ENCODE measurements around the gene ADRA2A.

The ADRA2A gene

DNA sequence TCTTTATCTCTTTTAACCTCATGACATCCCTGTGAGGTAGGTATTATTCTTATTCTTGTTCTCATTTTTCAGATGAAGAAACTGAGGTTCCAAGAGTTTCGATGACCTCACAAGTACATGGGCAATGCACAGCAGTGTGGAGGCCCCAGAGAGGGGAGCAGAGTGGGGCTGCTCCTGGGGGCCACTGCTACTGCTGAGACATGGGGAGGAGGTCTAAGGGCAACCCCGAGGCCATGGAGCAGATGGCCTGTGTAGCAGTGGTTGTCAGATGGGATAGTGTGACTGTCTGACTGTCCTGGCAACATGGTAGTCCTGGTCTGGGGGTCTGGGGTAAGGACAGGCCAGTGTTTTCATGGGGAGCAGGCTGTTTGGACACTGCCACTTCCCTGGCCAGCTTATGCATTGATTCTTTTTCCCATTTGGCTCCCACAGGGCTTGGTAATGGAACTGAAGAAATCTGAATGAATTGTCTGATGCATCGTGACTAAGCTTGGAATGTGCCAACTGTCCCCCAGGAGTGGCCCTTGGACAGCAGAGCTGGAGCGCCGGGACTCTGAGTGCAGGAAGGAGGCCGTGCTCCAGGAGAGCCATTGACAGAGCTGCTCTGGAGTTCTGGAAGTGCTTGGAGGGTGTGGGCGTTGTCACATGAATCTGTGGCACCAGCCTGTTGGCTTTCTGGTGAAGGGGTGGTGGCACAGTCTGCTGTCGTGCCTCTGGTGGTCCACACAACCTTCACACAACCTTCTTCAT, 40.9 kb downstream of the ADRA2A start:
- DNase-seq (ENCODE audit: low read depth, low spot score) = no peak
- Histone ChIP-seq H3K36me3 (ENCODE audit: insufficient read depth, low read length) (no peaks in the 10 kb centered on the region), H3K27ac (no peak overlapping the region), H3K9ac (ENCODE audit: insufficient read length) (no peak overlapping the region), H3K9me3 (ENCODE audit: low read depth, low read length) (no peaks in the 10 kb centered on the region), H3K4me3 (no peak overlapping the region)
- TF ChIP-seq FOXP2 (optimal IDR thresholded peaks at IDR 0.05; ENCODE audit: control extremely low read depth, extremely low read length, insufficient read depth) (no peak), POLR2AphosphoS5 (IDR thresholded peaks at IDR 0.05; ENCODE audit: borderline replicate concordance, low read depth, low read length) (no peak), EZH2 (IDR thresholded peaks at IDR 0.05) (no peak)

GRCh38 chr10:111118758-111119157, 41.9 kb downstream of the ADRA2A start:
- Histone ChIP-seq H3K9ac (ENCODE audit: insufficient read length) (no peak overlapping the region), H3K4me3 (no peak overlapping the region), H3K27ac (no peak overlapping the region), H3K9me3 (ENCODE audit: low read depth, low read length) (no peaks in the 10 kb centered on the region), H3K36me3 (ENCODE audit: insufficient read depth, low read length) (no peaks in the 10 kb centered on the region)
- DNase-seq (ENCODE audit: low read depth, low spot score) = no peak
- no peak for TF ChIP-seq POLR2AphosphoS5 (IDR thresholded peaks at IDR 0.05; ENCODE audit: borderline replicate concordance, low read depth, low read length)
- TF ChIP-seq EZH2 (IDR thresholded peaks at IDR 0.05) = no peak
- TF ChIP-seq FOXP2 (optimal IDR thresholded peaks at IDR 0.05; ENCODE audit: control extremely low read depth, extremely low read length, insufficient read depth) = no peak

DNA sequence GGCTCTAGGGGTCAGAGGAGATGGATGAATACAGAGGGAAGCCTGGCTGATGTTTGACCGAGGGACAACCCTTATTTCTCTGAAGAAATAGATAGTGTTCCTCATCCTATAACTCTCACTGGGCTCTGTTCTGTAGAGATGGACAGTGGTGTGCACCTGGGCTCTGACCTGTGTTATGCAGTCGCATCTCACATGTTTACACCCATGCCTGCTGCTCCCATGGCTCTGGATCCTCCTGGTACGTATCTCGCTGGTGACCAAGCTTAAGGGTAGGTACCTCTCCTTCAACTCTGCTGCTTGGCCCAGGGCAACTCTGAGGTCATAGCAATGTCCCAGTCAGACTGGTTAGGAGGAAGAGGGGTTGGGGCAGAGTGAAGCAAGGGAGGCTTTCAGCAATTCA, 42.8 kb downstream of the ADRA2A start:
- Histone ChIP-seq H3K9me3 (ENCODE audit: low read depth, low read length) (no peaks in the 10 kb centered on the region), H3K4me3 (no peak overlapping the region), H3K36me3 (ENCODE audit: insufficient read depth, low read length) (no peaks in the 10 kb centered on the region), H3K27ac (no peak overlapping the region), H3K9ac (ENCODE audit: insufficient read length) (no peak overlapping the region)
- no peak for DNase-seq (ENCODE audit: low read depth, low spot score)
- TF ChIP-seq FOXP2 (optimal IDR thresholded peaks at IDR 0.05; ENCODE audit: control extremely low read depth, extremely low read length, insufficient read depth) = no peak
- TF ChIP-seq EZH2 (IDR thresholded peaks at IDR 0.05) = no peak
- no peak for TF ChIP-seq POLR2AphosphoS5 (IDR thresholded peaks at IDR 0.05; ENCODE audit: borderline replicate concordance, low read depth, low read length)

DNA sequence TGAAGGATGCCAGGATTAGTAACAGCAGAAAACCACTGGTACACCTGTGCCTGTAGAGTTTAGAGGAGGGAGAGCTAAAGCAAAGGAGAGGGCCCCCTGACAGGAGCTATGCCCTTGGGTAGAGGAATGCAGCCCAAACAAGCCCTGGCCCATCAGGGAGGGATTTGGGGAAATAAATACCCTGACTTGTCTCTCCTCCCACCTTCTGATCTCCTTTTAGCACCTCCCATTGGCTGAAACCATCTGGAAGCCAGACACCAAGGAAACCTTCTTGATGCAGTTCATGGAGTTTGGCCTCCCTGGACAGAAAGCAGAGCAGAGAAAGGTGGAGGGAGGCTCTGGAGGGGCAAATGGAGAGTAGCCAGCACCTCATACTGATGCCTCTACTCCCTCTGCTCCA, 45.3 kb downstream of the ADRA2A start:
- H3K4me3 ChIP-seq = no peak overlapping the region
- no peak for TF ChIP-seq POLR2AphosphoS5 (IDR thresholded peaks at IDR 0.05; ENCODE audit: borderline replicate concordance, low read depth, low read length)
- TF ChIP-seq EZH2 (IDR thresholded peaks at IDR 0.05) = no peak
- TF ChIP-seq FOXP2 (optimal IDR thresholded peaks at IDR 0.05; ENCODE audit: control extremely low read depth, extremely low read length, insufficient read depth) = no peak
- no peak for DNase-seq (ENCODE audit: low read depth, low spot score)
- no peaks in the 10 kb centered on the region for H3K9me3 ChIP-seq (ENCODE audit: low read depth, low read length)
- no peaks in the 10 kb centered on the region for H3K36me3 ChIP-seq (ENCODE audit: insufficient read depth, low read length)
- no peak overlapping the region for H3K9ac ChIP-seq (ENCODE audit: insufficient read length)
- H3K27ac ChIP-seq = no peak overlapping the region

GRCh38 chr10:111123883-111124282, 47.1 kb downstream of the ADRA2A start:
- Histone ChIP-seq H3K36me3 (ENCODE audit: insufficient read depth, low read length) (no peaks in the 10 kb centered on the region), H3K4me3 (no peak overlapping the region), H3K27ac (no peak overlapping the region), H3K9ac (ENCODE audit: insufficient read length) (no peak overlapping the region), H3K9me3 (ENCODE audit: low read depth, low read length) (no peaks in the 10 kb centered on the region)
- DNase-seq (ENCODE audit: low read depth, low spot score) = no peak
- no peak for TF ChIP-seq EZH2 (IDR thresholded peaks at IDR 0.05)
- TF ChIP-seq POLR2AphosphoS5 (IDR thresholded peaks at IDR 0.05; ENCODE audit: borderline replicate concordance, low read depth, low read length) = no peak
- TF ChIP-seq FOXP2 (optimal IDR thresholded peaks at IDR 0.05; ENCODE audit: control extremely low read depth, extremely low read length, insufficient read depth) = no peak

DNA sequence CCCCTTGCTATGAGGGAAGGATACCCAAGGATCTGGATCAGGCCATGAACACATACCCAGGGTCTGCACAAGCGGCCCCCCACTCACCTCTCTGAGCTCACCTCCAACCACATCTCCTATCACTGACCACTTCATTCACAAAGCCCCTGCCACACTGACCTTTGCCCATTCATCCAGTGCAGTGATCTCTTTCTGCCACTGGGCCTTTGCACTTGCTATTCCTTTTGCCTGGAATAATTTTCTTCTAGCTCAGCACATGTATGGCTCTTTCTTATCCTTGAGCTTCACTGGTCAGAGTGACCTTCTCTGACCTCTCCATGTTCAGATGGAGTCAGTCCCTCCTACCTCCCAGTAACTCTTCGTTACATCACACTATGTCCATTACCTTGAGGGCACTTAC, 48.3 kb downstream of the ADRA2A start:
- H3K9me3 ChIP-seq (ENCODE audit: low read depth, low read length) = no peaks in the 10 kb centered on the region
- TF ChIP-seq EZH2 (IDR thresholded peaks at IDR 0.05) (no peak), POLR2AphosphoS5 (IDR thresholded peaks at IDR 0.05; ENCODE audit: borderline replicate concordance, low read depth, low read length) (no peak), FOXP2 (optimal IDR thresholded peaks at IDR 0.05; ENCODE audit: control extremely low read depth, extremely low read length, insufficient read depth) (no peak)
- H3K9ac ChIP-seq (ENCODE audit: insufficient read length) = no peak overlapping the region
- no peaks in the 10 kb centered on the region for H3K36me3 ChIP-seq (ENCODE audit: insufficient read depth, low read length)
- no peak overlapping the region for H3K27ac ChIP-seq
- no peak overlapping the region for H3K4me3 ChIP-seq
- DNase-seq (ENCODE audit: low read depth, low spot score) = no peak

GRCh38 chr10:111126077-111126476, 49.2 kb downstream of the ADRA2A start:
- DNase-seq (ENCODE audit: low read depth, low spot score) = no peak
- H3K4me3 ChIP-seq = no peak overlapping the region
- H3K9ac ChIP-seq (ENCODE audit: insufficient read length) = no peak overlapping the region
- H3K36me3 ChIP-seq (ENCODE audit: insufficient read depth, low read length) = no peaks in the 10 kb centered on the region
- no peak for TF ChIP-seq FOXP2 (optimal IDR thresholded peaks at IDR 0.05; ENCODE audit: control extremely low read depth, extremely low read length, insufficient read depth)
- no peak for TF ChIP-seq POLR2AphosphoS5 (IDR thresholded peaks at IDR 0.05; ENCODE audit: borderline replicate concordance, low read depth, low read length)
- TF ChIP-seq EZH2 (IDR thresholded peaks at IDR 0.05) = no peak
- no peak overlapping the region for H3K27ac ChIP-seq
- H3K9me3 ChIP-seq (ENCODE audit: low read depth, low read length) = no peaks in the 10 kb centered on the region

- Histone ChIP-seq H3K9me3 (ENCODE audit: low read depth, low read length) (no peaks in the 10 kb centered on the region), H3K9ac (ENCODE audit: insufficient read length) (no peak overlapping the region), H3K36me3 (ENCODE audit: insufficient read depth, low read length) (no peaks in the 10 kb centered on the region), H3K4me3 (no peak overlapping the region), H3K27ac (no peak overlapping the region)
- DNase-seq (ENCODE audit: low read depth, low spot score) = no peak
- TF ChIP-seq FOXP2 (optimal IDR thresholded peaks at IDR 0.05; ENCODE audit: control extremely low read depth, extremely low read length, insufficient read depth) (no peak), POLR2AphosphoS5 (IDR thresholded peaks at IDR 0.05; ENCODE audit: borderline replicate concordance, low read depth, low read length) (no peak), EZH2 (IDR thresholded peaks at IDR 0.05) (no peak)
Measured at GRCh38 chr10:111127081-111127848, 50.4 kb downstream of the ADRA2A start.
